ENCODE data around the gene RDH14.

RDH14 gene, protein sequence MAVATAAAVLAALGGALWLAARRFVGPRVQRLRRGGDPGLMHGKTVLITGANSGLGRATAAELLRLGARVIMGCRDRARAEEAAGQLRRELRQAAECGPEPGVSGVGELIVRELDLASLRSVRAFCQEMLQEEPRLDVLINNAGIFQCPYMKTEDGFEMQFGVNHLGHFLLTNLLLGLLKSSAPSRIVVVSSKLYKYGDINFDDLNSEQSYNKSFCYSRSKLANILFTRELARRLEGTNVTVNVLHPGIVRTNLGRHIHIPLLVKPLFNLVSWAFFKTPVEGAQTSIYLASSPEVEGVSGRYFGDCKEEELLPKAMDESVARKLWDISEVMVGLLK
- total RNA-seq = 12.6 to 15.8 reads per million in 2 experiments

DNA sequence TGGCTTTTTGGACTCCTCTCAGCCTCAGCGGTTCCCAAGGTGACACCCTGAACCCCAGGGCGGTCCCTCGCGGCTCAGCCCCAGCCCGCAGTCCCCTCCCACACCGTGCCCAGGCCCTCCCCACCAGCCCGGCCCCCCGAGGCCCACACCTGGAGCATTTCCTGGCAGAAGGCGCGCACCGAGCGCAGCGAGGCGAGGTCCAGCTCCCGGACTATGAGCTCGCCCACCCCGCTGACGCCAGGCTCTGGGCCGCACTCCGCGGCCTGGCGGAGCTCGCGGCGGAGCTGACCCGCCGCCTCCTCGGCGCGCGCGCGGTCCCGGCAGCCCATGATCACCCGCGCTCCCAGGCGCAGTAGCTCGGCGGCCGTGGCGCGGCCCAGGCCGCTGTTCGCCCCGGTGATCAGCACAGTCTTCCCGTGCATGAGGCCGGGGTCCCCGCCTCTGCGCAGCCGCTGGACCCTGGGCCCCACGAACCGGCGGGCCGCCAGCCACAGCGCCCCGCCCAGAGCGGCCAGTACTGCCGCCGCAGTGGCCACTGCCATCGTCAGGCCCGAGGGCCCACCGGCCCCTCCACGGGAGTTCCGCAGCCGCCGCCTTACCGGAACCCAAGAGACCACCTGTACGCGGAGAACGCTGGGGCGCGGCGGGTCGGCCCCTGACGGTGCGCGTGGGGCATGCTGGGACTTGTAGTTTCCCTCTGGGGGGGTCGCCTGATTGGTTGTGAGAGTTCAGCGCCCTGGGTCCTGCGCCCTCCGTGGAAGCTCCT lies at the start of gene RDH14:
Gene RDH14 (minus strand): TSS at position 623 of the 766 bp plus-strand sequence. CDS start 81 bp downstream, at position 542.
- DNase-seq (ENCODE audit: low read depth) = peak; percentile 90

DNA sequence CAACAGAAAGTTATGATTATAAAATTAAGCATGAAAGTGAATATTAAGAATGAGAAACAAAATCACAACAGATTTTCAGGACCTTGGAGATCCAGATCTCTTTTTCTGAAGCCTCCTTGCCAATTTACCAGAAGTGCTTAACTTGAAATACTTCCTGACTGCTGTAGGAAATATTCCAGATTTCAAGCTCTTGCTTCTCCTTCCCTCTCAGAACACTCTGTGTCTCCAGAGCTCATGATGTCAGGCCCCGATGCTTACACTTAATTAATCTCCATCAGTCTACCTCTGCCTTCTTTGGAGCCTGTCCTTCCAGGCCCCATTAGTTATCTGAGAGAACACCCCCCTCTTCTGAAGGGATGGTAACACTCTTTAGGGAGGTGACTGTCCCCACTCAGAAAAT lies 49.6 kb upstream of the RDH14 start:
- DNase-seq (ENCODE audit: low read depth) = no peak

DNA sequence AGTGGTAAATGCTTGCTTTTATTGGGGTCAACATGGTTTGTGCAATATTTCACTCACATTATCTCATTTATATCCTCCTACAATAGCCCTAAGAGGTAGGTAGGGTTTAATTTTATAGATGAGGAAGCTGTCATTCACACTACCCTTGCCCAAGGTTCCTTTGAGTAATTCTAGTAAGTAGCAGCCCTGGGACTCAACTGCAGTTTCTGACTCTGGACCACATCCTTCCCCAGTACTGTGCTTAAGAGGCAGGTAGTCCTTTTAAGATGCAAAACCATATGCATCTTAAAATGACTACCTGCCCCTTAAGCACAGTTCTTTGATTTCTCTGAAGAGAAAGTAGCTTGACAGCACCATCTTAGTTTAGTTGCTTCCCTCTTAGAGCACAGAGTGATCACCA lies 44.7 kb upstream of the RDH14 start:
- DNase-seq (ENCODE audit: low read depth) = no peak

DNA sequence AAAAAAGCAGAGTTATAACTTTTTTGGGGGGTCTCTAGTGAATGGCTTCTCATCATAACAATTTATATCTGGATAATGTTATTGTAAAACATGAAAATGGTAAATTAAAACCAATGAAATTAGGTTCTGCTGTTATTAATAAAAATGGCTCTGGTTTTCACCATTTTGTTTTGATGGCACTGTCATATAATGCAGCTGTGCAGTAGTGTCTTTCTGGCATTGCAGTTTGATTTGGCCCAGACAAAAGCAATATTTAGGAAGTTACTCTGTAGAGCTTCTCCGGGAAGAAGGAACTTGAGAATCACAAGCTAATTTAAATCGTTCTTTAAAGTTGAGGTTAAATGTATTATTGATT lies 44.1 kb upstream of the RDH14 start:
- DNase-seq (ENCODE audit: low read depth) = no peak

DNA sequence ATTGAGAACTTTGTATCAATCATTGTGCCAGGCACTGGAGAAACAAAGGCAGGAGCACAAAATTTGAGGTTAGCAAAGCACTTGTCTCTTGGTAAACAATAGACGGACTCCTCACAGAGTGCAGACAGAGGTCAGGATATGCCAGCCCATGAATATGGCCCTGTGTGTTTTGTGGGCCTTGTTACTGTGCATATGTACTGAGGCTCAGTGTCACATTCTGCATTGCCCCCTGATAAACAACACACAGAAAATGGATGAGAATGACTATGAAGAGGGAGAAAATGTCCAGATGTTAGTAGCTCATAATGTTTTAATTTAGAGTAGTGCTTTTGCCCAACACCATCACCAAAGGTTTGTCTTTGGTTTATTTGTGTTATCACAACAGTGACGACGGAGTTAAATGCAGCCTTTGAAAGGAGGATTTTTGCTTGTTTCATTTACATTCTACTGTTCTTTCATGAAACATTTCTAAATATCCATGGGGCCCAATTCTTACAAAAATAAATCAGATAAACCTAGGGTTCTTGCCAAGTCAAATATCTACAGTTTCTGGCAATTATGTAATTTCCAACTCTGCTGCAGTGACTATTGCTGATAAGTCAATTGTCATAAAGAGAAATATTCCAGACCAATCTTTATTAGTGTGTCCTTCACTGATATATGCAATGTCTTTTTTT lies 43.5 kb upstream of the RDH14 start:
- no peak for DNase-seq (ENCODE audit: low read depth)

DNA sequence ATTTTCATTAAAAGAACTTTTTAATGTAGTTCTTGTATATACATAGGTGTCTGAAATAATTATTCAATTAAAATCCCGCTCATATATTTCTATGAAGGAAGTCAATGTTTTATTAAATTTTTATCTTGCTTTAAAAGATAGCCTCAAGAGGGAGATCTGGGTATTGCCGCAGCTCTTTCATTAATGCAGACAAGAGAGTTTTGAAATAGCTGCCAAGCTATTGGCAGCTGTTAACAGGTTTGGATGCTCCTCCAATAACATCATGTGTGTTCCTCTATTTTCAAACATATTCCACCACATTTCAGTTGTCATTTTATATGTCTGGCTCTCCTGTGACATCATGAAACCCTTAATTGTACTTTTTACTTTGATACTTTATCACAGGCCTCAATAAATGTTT lies 41.8 kb upstream of the RDH14 start:
- no peak for DNase-seq (ENCODE audit: low read depth)

DNA sequence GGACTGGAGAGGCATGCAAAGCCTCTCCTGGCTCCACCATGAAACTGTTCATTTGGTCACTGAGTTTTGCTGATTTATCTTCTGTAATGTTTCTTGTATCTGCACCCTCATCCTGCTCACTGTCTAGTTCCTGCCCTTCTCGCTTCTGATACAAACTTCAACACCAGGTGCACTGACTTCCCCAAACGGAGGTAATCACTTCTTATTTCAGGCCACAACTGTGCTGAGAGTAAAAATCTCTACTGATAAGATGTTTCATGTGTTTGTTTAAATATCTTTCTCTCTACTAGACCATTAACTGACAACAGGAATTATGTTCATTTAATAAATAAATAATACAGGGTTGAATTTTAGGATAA lies 39.8 kb upstream of the RDH14 start:
- DNase-seq (ENCODE audit: low read depth) = no peak

DNA sequence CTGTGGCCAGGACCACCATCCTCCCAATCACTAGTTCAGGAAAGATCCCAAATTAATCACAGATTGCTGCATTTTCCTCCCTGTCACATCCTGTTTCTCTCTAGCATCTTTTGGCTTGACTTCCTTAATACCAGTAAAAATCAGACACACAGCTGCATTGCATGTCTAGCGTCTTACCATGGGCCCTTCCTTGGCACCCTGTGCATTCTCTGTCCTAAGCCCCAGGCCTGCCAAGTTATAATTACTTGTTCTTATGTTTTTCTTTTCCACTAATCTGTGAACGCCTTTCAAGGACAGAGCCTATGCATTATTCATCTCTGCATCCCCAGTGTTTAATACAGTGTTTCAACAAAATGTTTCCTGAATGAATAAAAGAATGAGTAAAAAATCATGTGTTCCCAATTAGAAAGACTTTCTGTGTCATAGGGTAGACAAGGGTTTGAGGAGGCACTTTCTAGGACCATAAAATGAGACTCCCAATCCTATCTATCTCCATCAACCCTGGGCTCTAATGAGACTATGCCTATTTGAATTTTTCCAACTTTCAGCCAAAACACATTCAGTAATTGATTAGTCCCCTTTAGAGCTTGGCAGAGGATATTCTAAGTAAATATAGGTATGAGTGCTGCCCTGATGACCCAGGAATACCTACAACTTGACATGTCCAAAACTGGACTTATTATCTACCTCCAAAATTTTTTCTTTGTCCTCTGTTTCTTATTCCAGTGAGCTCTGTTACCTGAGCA lies 39.2 kb upstream of the RDH14 start:
- DNase-seq (ENCODE audit: low read depth) = no peak

DNA sequence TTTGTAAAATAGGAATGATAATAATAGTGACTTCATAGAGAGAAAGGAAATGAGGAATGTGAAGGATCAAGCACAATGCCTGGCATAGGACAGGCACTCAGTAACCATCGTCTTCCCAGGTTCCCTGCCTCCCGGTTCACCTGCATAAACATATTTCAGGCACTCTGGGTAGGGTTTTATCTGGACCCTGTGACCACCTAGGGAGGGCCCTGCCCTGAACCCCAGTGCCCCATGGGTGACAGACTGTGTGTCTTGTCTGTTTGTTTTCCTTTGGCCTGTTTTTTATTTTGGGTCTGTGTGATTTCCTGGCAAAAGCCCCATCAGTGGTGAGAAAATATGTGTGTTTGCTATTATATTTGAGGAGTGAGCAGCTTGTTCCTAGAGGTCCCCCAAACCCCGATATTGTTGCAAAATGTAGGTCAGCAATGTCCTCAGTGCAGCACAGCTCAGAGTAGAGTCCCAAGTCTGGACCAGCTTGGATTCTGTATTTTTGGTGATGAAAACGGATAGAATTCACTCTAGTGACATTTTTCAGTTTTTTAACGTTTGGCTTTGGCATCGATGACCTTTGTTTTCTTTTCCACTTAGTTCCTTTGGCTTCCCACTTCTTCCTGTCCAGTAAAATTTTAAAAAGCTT lies 38.5 kb upstream of the RDH14 start:
- no peak for DNase-seq (ENCODE audit: low read depth)

DNA sequence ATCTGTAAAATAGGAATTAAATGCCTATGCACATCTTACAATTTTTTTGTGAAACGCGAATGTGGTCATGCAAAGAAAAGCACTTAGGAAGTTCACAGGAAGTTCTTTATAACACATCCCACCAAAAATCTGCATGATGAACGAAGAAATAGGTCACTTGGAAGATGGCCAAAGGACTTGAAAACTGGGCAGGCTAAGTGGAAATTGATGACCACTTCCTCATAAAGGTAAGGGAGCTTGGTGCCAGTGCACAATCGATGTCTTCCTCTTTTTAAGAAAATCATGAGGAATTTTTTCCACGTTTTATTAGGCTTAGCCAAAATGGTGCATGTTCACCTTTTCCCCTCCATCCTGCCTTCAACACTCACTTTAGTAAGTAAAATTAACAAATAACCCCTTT lies 37.2 kb upstream of the RDH14 start:
- no peak for DNase-seq (ENCODE audit: low read depth)

DNA sequence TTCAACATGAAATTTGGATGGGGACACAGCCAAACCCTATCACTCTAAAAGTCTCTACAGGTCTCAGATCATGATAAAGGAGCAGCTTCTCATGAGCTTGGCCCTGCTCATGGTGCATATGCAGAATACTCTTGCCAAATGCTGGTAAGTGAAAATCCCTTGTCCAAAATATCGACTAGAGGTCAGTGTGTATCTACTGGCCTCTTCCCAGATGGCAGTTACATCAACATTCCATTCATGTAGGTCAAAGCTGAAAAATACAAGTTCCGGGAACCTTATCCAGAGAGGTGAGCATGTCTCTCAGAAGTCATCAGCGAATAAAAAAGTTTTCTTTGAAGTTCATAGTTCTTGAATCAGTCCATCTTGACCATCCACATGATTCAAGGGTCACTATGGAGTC lies 36.5 kb upstream of the RDH14 start:
- DNase-seq (ENCODE audit: low read depth) = no peak

DNA sequence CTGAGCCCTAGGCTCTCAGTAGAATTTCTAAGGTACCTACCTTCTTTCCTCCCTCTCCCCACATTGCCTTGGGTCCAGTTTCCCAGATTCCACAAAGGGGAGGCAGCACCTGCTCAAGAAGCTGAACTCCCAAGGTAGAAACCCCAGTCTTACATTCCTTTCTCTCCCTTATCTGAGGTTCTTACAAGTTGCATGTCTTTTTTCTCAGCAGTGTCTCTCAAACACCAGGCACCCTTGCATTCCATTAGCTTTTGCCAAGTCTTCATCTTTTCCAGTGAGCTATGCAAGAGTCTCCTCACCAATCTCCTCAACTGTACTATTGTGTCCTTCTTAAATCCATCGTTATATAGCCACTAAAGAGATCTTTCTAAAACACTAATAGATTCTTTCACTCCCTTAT lies 33.0 kb upstream of the RDH14 start:
- no peak for DNase-seq (ENCODE audit: low read depth)

DNA sequence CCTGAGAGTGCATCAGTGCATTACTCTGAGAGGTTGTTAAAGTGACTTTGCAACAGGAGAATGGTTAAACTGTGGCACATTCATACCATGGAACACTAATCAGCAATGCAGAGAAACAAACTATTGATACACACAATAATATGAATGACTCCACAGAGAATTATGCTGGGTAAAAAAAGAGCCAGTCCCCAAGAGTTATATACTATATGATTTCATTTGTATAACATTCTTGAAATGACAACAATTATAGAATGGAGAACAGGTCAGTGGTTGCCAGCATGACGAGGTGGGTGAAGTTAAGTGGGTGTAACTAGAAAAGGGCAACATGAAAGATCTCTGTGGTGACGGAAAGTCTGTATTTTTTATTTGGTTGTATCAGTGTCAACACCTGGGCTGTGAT lies 31.9 kb upstream of the RDH14 start:
- DNase-seq (ENCODE audit: low read depth) = no peak

DNA sequence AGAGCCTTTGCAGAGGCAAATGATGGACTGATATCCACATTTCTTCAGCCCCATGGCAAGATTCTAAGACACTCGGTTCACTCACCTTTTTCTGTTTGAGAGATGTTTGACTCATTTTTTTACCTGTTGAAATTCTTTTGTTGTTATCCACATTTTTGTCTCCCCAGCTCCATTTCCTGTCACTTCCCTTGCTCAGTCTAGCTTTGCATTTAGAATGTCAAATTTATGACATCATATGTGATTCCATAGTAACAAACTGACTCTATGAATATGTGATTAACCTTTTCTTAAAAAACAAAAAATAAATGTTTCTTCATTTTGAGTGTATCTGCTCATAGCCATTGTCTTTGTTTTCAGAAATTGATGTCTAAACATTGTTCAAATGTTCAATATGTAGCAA lies 28.9 kb upstream of the RDH14 start, which contains the start of gene NT5C1B:
Gene NT5C1B (minus strand): TSS at position 216 of the 400 bp plus-strand sequence. CDS start 101 bp downstream, at position 115.
- DNase-seq (ENCODE audit: low read depth) = no peak

DNA sequence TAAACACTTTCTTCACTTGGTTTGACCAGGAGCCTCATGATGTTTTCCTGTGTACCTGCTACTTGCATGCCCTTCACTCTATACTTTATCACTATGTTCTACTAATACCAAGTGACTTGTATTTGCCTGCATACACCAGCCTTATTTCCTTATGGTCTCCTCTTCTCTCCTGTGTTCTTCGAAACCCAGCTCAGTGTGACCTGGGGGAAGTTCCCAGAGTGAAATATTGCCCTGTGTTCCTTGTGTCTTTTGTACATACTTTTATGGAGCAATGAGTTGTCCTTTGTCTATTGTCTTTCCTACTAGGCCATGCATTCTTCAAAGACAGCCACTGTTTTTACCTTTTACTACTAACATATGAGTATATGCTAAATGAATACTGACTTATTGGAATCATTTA lies 28.3 kb upstream of the RDH14 start:
- no peak for DNase-seq (ENCODE audit: low read depth)

DNA sequence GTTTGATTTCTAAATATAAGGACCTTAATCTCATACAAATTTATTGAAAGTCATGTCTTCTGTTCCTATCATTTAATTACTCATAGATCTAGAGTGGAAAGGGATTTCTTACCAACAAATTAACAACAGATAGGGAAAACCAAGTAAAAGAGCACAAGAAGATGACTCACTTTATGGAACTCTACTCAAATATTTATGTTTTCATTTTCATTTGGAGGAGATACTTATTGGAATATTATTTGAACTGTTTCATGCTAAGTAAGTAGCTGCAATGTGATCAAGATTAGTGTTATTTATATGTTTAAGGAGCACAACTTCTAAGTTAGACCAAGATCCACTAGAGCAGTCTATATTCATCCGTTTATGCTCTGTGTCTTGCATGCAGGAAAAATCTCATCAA lies 27.6 kb upstream of the RDH14 start:
- no peak for DNase-seq (ENCODE audit: low read depth)

DNA sequence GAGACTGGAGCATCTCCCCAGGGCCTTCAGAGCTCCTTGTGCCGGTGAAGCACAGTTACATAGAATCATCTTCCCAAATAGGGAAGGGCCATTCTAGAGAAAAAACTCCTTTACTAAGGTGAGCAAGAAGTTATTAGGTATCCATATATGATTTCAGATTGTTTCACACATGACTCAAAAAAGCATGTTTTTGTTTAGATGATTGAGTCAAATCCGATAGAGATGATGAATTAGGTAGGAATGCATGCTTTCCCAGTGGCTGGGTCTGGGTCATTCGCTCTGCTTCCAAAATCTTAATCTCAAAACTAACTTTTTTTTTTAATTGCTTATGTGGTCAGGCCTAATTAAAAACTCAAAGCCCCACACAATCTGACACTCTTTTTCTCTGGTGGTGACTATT lies 25.1 kb upstream of the RDH14 start:
- no peak for DNase-seq (ENCODE audit: low read depth)

DNA sequence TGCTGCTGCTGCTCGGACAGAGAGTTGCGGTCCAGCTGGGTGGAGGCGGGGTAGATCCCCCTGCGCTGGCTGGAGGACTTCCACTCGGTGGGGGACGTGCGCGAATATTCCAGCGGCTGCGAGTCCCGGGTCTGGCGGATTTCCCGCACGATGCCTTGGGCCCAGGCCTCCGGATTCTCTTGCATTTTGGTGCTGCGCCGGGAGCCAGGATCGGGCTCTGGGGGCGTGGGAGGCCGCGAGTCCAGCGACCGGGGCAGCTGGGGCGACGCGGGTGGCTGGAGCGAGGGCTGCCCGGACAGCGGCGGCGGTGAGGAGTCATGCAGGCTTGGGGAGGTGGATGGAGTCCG lies 24.1 kb upstream of the RDH14 start:
- no peak for DNase-seq (ENCODE audit: low read depth)

DNA sequence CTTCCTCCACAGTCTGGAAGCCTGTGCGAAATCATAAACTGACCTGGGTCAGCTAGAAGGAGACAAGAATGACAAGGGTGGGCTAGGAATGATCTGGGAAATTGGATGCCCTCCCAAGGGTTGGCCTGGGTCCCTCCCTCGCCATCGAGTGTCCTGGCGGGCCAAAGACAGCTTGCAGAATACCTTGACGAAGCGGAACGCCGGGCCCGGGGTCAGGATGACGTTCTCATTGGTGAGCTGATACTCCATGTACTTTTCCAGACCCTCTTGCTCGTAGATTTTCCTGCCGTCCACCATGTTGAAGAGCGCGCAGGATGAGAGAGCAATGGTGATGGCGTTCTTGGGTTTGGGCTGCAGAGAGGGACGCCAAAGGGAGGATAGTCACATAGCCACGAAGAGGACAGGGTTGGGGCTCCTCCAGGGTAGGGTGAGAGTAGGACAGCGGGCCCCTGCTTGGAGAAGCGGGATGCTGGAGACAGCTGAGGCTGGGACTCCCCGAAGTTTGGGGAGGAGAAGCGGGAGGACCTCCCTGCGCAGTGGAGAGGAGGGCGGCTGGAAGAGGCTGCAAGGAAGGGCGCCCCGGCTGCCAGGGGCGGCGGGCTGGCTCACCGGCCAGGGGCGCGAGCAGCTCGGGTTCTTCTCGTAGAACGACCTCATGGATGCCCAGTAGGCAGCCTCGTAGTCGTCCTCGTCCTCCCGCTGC lies 23.6 kb upstream of the RDH14 start:
- DNase-seq (ENCODE audit: low read depth) = no peak

DNA sequence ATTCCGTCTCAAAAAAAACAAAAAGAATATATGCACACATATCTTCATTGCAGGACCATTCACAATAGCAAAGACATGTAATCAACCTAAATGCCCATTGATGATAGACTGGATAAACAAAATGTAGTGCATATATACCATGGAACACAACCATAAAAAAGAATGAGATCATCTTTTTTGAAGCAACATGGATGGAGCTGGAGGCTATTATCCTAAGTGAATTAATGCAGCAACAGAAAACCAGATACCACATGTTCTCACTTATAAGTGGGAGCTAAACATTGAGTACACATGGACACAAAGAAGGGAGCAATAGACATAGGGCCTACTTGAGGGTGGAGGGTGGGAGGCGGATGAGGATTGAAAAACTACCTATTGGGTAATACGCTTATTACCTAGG lies 20.2 kb upstream of the RDH14 start:
- DNase-seq (ENCODE audit: low read depth) = no peak

DNA sequence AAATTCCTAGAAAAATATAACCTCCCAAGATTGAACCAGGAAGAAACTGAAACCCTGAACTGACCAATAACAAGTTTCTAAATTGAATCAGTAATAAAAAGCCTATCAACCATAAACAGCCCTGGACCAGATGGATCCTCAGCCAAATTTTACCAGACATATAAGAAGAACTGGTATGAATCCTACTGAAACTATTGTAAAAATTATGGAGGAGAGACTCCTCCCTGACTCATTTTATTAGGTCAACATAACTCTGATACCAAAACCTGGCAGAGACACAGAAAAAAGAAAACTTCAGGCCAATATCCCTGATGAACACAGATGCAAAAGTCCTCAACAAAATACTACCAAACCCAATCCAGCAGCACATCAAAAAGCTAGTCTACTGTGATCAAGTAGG lies 17.6 kb upstream of the RDH14 start:
- DNase-seq (ENCODE audit: low read depth) = no peak
